ENCODE measurements around the gene PRF1.

DNA sequence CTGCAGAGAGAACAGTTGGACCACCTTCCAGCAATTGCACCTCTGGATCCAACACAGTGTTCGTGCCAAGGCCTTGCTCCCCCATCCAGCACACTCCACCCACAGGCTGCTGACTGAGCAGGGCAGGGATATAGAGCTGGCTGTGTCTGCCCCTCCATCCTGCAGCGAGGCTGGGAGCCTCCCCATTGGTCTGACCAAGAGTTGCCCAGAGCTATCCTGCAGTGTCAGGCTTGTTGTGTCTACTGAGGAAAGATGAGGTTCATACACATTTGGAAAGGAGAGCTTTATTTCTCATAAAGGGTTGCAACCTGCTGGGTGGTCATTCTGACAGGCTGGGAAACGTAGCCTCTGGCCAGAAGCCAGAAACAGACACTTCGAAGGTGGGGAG, 27.1 kb downstream of the PRF1 start:
- no peak for TF ChIP-seq CTCF (IDR thresholded peaks at IDR 0.05)
- TF ChIP-seq POLR2AphosphoS5 (IDR thresholded peaks at IDR 0.05): no peak
- no peak for TF ChIP-seq EP300 (IDR thresholded peaks at IDR 0.05)
- TF ChIP-seq POLR2A (IDR thresholded peaks at IDR 0.05): no peak
